RWPE1 (cell line): Measurements from ENCODE around the gene PADI2.

Experiments
- CTCF ChIA-PET: fragments of 350-600 bp; sonication (Branson Sonifier 250); formaldehyde crosslinking; extraction: SDS; loops from one replicate; lab custom pipeline; 2021; lab: Yijun Ruan, JAX
- POLR2A ChIA-PET: fragments of 400-600 bp; formaldehyde crosslinking; extraction: SDS; loops from one replicate; lab custom pipeline; 2020; ENCODE audit warnings: antibody characterized with exemption; ENCODE audit not compliant: low non-redundant PET; lab: Yijun Ruan, JAX
- DNase-seq: peaks from one replicate; pipeline ENCODE4 v3.0.0; 2012; ENCODE audit warnings: low spot score
- H3K27ac ChIP-seq: fragments of 450-650 bp; 2 replicates; pipeline ENCODE4 v1.5.1; 2017
- TF ChIP-seq, protein P1 (sequence below): fragments of 450-650 bp; conservative IDR thresholded peaks from 2 replicates; pipeline ENCODE4 v1.5.1; 2017; ENCODE audit warnings: low read depth, mild to moderate bottlenecking

PADI2 gene

GRCh38 chr1:17119076-17119772 lies at the start of gene PADI2:
Gene PADI2, minus strand, starts transcription at chr1:17119451. Its CDS starts 80 bp downstream, at chr1:17119371.
- H3K27ac ChIP-seq = no peak within 1 kb of the TSS; the same call in 1 of the 2 replicates
- DNase-seq = peak; percentile 92
- TF ChIP-seq, protein P1, sequence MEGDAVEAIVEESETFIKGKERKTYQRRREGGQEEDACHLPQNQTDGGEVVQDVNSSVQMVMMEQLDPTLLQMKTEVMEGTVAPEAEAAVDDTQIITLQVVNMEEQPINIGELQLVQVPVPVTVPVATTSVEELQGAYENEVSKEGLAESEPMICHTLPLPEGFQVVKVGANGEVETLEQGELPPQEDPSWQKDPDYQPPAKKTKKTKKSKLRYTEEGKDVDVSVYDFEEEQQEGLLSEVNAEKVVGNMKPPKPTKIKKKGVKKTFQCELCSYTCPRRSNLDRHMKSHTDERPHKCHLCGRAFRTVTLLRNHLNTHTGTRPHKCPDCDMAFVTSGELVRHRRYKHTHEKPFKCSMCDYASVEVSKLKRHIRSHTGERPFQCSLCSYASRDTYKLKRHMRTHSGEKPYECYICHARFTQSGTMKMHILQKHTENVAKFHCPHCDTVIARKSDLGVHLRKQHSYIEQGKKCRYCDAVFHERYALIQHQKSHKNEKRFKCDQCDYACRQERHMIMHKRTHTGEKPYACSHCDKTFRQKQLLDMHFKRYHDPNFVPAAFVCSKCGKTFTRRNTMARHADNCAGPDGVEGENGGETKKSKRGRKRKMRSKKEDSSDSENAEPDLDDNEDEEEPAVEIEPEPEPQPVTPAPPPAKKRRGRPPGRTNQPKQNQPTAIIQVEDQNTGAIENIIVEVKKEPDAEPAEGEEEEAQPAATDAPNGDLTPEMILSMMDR = no peak
- POLR2A ChIA-PET = no interaction called here
- CTCF ChIA-PET = interaction anchor here (1.5 kb wide), 1 partner anchor 117 kb away, joined by 3 read pairs; no protein-coding TSS in a partner anchor

GRCh38 chr1:17168091-17168876 lies 49.0 kb upstream of the PADI2 start:
- TF ChIP-seq, protein P1 = no peak
- ChIA-PET POLR2A (no interaction called here), CTCF (interaction anchor here (0.6 kb wide), 1 partner anchor 193 kb away, joined by 4 read pairs; no protein-coding TSS in a partner anchor)
- H3K27ac ChIP-seq = peak overlapping the region; percentile 81
- DNase-seq = peak; percentile 36

DNA sequence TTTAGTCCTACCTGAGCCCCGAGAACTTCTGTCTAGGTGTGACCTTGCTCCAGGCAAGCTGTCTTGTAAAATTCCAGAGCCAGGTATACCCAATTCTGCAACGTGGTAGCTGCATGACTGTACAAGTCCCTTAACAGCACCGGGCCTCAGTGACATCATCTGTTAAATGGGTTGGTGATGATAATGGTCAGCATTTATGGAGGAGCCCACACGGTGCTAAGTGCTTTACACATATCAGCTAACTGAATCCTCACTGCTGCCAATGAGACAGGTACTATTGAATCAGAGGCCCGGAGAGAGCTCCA lies 48.5 kb upstream of the PADI2 start:
- no peak for DNase-seq
- TF ChIP-seq, protein P1 = no peak
- ChIA-PET POLR2A (no interaction called here), CTCF (interaction anchor here (0.7 kb wide), 1 partner anchor 1080 kb away, joined by 4 read pairs; no protein-coding TSS in a partner anchor)
- peak overlapping the region; percentile 81 for H3K27ac ChIP-seq

GRCh38 chr1:17167041-17167785 lies 48.0 kb upstream of the PADI2 start:
- peak overlapping the region; percentile 81 for H3K27ac ChIP-seq
- CTCF ChIA-PET = interaction anchor here (0.7 to 0.8 kb wide), 2 partner anchors 25 to 1081 kb away, joined by 4 read pairs; no protein-coding TSS in a partner anchor
- no peak for DNase-seq
- TF ChIP-seq, protein P1 = no peak
- POLR2A ChIA-PET = no interaction called here

DNA sequence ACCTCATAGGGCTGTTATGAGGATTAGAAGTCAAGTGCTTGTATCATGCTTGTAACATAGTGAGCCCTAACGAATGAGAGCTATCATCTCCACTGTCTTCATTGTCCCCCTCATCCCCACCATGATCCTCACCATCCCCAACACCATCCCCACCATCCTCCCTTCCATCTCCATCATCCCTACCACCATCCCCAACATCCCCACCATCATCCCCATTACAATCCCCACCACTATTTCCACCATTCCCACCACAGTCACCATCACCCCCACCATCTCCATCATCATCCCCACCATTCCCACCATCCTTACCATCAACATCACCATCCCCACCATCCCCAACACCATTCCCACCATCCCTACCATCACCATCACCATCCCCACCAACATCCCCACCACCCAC lies 46.6 kb upstream of the PADI2 start:
- POLR2A ChIA-PET = no interaction called here
- TF ChIP-seq, protein P1 = no peak
- no peak for DNase-seq
- CTCF ChIA-PET = interaction anchor here (0.6 kb wide), 1 partner anchor 11 kb away, joined by 4 read pairs; no protein-coding TSS in a partner anchor
- no peak overlapping the region for H3K27ac ChIP-seq
